Stomach (tissue), 9 donors: ENCODE data around the gene SCML1. TPM values are rescaled to one million over a fixed set of nuclear protein-coding genes. Genes with fewer than 3 reads are reported as not detected.

Source experiments
- DNase-seq, 2 donors: peaks; one replicate each; pipeline versions ENCODE4 v3.0.0 to v3.0.0-alpha.2; 2013 to 2019
- H3K27ac ChIP-seq, 5 donors: fragments of 200-600 bp in 4 of 5; sonication (generic) in 4 of 5; one replicate each; pipeline ENCODE4 v1.5.1; 2013 to 2019; ENCODE audit warnings: mild to moderate bottlenecking in 1 of 5, moderate library complexity in 1 of 5
- H3K27me3 ChIP-seq, 3 donors: fragments of 200-600 bp; sonication (generic); one replicate each; pipeline ENCODE4 v1.5.1; 2017 to 2019; ENCODE audit warnings: mixed run types in 1 of 3
- H3K36me3 ChIP-seq, 4 donors: fragments of 200-600 bp; sonication (generic); 1 replicate in 3 of 4; 2 replicates in 1 of 4; pipeline ENCODE4 v1.5.1; 2016 to 2019
- H3K4me1 ChIP-seq, 4 donors: fragments of 200-600 bp; sonication (generic); one replicate each; pipeline ENCODE4 v1.5.1; 2016 to 2019
- H3K4me3 ChIP-seq, 4 donors: fragments of 200-600 bp; sonication (generic) in 3 of 4; one replicate each; pipeline ENCODE4 v1.5.1; 2016 to 2019; ENCODE audit warnings: mild to moderate bottlenecking in 1 of 4
- H3K9me3 ChIP-seq, 4 donors: fragments of 200-600 bp; sonication (generic); one replicate each; pipeline ENCODE4 v1.5.1; 2016 to 2019
- EP300 ChIP-seq: sonication (generic); formaldehyde crosslinking; IDR thresholded peaks from one replicate; pipeline ENCODE4 v1.6.1; 2017; ENCODE audit warnings: antibody characterized with exemption
- POLR2A ChIP-seq, 4 donors: fragments of 450-650 bp; IDR thresholded peaks; one replicate each; pipeline ENCODE4 v1.6.1; 2016; ENCODE audit warnings: antibody characterized with exemption in 4 of 4, control low read depth in 2 of 4, mild to moderate bottlenecking in 1 of 4, moderate library complexity in 1 of 4
- POLR2AphosphoS5 ChIP-seq, 3 donors: sonication (generic); formaldehyde crosslinking; IDR thresholded peaks; one replicate each; pipeline ENCODE4 v1.6.1; 2016; ENCODE audit warnings: antibody characterized with exemption in 3 of 3
- WGBS, 5 donors: extraction: QIAGEN DNeasy Blood & Tissue Kit in 3 of 5; methylation state at CpG; one replicate each; pipeline versions ENCODE4 v1.1.5 to v1.1.7; 2013 to 2018; 5-methylcytosine and 5-hydroxymethylcytosine counted together
- intact Hi-C: fragments of 100-400 bp; cut with DNase I; formaldehyde crosslinking; loops from one replicate; pipeline ENCODE4 v1.15.1; 2023; ENCODE audit warnings: low total_unique reads
- polyA plus RNA-seq, 3 donors: library from polyadenylated mRNA; stranded (reverse); fragments of 200-250 nt; gene quantifications; one replicate each; pipeline ENCODE4 v1.2.3, GENCODE V29; 2013
- total RNA-seq, 5 donors: library from RNA; depleted of rRNA; stranded (reverse); fragments of >200 nt; gene quantifications; one replicate each; pipeline versions ENCODE4 v1.1.0 to v1.2.3, GENCODE V29; 2014 to 2016
- TF ChIP-seq, protein P1 (sequence below), 7 experiments: fragments of 450-650 bp in 4 of 7; fragments of 200-600 bp in 3 of 7; sonication (generic) in 3 of 7; IDR thresholded peaks; one replicate each; pipeline ENCODE4 v1.5.1; 2016 to 2019; ENCODE audit warnings: antibody characterized with exemption in 7 of 7, control low read depth in 2 of 7, mild to moderate bottlenecking in 1 of 7
- donor health status: healthy with polysubstance abuse.
- donor health status: Bipolar disorder and iron deficiency.
- donor health status: healthy.

The SCML1 gene
- total and polyA plus RNA-seq, 8 donors, result 0.45 to 28.1 (median 12.3) TPM

DNA sequence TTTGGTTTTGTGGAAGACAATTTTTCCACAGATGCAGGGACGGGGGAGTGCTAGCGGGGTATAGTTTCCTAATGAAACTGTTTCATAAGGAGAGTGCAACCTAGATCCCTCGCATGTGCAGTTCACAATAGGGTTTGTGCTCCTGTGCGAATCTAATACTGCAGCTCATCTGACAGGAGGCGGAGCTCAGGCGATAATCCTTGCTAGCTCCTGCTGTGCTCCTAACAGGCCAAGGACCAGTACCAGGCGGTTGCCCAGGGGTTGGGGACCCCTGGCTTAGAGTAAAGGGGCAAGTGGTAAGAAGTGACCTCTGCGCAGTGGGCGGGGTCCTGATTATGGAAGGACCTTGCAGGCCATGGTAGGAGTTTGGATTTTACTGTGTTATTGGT, 3.8 kb downstream of the SCML1 start:
- Histone ChIP-seq H3K4me1 (peaks cover 0 to 21% (median 8%) of the 10 kb centered on the region in 4 donors), H3K27ac (no peak overlapping the region), H3K4me3 (no peak overlapping the region), H3K9me3 (peaks cover 0 to 5% (median 0%) of the 10 kb centered on the region in 4 donors), H3K36me3 (no peaks in the 10 kb centered on the region), H3K27me3 (peaks cover 0 to 4% (median 0%) of the 10 kb centered on the region in 3 donors)
- TF ChIP-seq EP300 (no peak), POLR2A (IDR thresholded peaks at IDR 0.05) (no peak), POLR2AphosphoS5 (IDR thresholded peaks at IDR 0.05) (no peak)
- TF ChIP-seq, protein P1, sequence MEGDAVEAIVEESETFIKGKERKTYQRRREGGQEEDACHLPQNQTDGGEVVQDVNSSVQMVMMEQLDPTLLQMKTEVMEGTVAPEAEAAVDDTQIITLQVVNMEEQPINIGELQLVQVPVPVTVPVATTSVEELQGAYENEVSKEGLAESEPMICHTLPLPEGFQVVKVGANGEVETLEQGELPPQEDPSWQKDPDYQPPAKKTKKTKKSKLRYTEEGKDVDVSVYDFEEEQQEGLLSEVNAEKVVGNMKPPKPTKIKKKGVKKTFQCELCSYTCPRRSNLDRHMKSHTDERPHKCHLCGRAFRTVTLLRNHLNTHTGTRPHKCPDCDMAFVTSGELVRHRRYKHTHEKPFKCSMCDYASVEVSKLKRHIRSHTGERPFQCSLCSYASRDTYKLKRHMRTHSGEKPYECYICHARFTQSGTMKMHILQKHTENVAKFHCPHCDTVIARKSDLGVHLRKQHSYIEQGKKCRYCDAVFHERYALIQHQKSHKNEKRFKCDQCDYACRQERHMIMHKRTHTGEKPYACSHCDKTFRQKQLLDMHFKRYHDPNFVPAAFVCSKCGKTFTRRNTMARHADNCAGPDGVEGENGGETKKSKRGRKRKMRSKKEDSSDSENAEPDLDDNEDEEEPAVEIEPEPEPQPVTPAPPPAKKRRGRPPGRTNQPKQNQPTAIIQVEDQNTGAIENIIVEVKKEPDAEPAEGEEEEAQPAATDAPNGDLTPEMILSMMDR (IDR thresholded peaks at IDR 0.05), result no peak
- intact Hi-C loops, result no loop called here
- WGBS, 5 donors, result 33 to 64% (median 45%) methylated on average over 7 to 9 of the region's 9 CpGs
- peak in 1 of 2 donors; percentile 33 for DNase-seq

DNA sequence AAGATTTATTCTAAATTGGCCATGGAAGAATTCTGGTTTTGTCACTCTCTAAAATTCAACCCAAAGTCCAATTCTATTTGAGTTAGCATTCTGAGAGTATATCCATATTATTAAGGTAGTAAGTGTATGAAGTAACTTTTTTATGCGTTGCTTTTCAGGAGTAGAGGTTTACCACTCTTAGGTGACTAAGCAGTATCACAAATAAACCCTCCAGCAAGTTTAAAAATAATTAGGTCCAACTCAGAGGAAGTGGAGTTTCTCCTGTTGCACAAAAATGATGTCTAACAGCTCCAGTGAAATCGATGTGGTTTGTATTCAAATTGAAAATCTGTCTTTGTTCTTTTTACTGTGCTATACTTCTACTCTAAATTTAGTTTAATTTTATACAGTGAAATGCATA, 6.6 kb downstream of the SCML1 start:
- no peak overlapping the region for H3K27ac ChIP-seq
- H3K9me3 ChIP-seq, result no peaks in the 10 kb centered on the region
- no peaks in the 10 kb centered on the region for H3K36me3 ChIP-seq
- H3K4me3 ChIP-seq, result no peak overlapping the region
- peaks cover 0 to 4% (median 0%) of the 10 kb centered on the region in 3 donors for H3K27me3 ChIP-seq
- TF ChIP-seq POLR2AphosphoS5 (IDR thresholded peaks at IDR 0.05) (no peak), EP300 (no peak), POLR2A (IDR thresholded peaks at IDR 0.05) (no peak)
- TF ChIP-seq, protein P1 (IDR thresholded peaks at IDR 0.05), result no peak
- no peak for DNase-seq
- peaks cover 0 to 20% (median 3%) of the 10 kb centered on the region in 4 donors for H3K4me1 ChIP-seq
- WGBS, 5 donors, result 18 to 34% (median 29%) methylated on average over 2 of the region's 2 CpGs
- intact Hi-C loops, result no loop called here

DNA sequence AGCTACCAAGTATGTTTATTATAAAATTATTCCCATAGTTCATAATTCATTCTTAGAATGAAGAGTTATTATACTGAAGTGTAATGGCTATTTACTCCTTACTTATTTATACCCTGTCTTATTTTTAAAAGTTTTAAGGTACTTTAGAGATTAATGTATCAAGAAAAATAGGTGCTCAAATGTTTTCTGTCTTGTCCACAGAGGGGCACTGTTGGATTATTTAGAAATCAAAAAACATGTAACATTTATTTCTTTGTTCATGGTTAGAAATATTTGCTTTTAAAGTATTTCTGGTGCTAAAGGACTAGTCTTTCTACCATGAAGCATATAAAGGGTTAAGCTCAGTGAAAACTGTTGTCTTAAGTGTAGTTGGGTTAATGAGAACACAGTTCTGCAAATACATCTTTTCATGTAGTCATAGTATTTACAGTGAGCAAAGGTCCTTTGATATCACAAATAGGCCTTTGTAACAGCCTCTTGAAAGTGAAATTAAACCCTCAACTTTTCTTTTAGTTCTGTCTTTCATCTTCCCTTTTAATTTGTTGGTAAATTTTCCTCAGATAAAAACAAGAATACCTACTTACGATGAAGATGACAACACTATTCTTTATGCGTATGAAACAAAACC, 7.7 kb downstream of the SCML1 start:
- no peak for TF ChIP-seq POLR2AphosphoS5 (IDR thresholded peaks at IDR 0.05)
- TF ChIP-seq, protein P1 (IDR thresholded peaks at IDR 0.05), result peak in 2 of 7 experiments; percentile 12 to 26
- H3K4me3 ChIP-seq, result no peak overlapping the region
- peaks cover 0 to 4% (median 2%) of the 10 kb centered on the region in 4 donors for H3K36me3 ChIP-seq
- no peaks in the 10 kb centered on the region for H3K9me3 ChIP-seq
- H3K27ac ChIP-seq, result no peak overlapping the region
- intact Hi-C loops, result no loop called here
- 30 to 69% (median 40%) methylated on average over 2 of the region's 2 CpGs for WGBS, 5 donors
- peak in 1 of 2 donors; percentile 44 for DNase-seq
- peaks cover 0 to 12% (median 0%) of the 10 kb centered on the region in 4 donors for H3K4me1 ChIP-seq
- H3K27me3 ChIP-seq, result peaks cover 0 to 4% (median 0%) of the 10 kb centered on the region in 3 donors

DNA sequence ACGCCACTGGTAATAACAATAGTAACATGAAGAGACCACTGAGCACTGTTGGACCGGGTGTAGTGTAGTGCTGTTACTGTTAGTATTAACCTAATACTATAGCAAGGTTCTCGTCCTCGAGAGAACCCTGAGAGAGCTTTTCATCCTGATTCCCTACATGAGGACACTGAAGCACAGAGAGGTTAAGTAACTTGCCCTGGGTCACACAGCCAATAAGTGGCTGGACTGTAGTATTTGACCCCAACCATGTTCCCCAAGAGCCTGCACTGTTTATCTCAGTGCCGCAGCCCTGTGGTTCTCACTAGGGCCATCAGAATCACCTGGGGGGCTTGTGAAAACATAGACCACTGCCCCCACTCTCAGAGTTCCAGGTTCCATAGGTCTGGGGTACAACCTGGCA, 10.4 kb downstream of the SCML1 start:
- intact Hi-C loops, result no loop called here
- peaks cover 0 to 23% (median 17%) of the 10 kb centered on the region in 4 donors for H3K36me3 ChIP-seq
- no peak overlapping the region for H3K27ac ChIP-seq
- peaks cover 0 to 10% (median 0%) of the 10 kb centered on the region in 4 donors for H3K4me1 ChIP-seq
- no peaks in the 10 kb centered on the region for H3K9me3 ChIP-seq
- TF ChIP-seq EP300, result no peak
- H3K4me3 ChIP-seq, result no peak overlapping the region
- no peak for DNase-seq
- WGBS, 5 donors, result 73 to 96% (median 89%) methylated on average over 4 to 5 of the region's 5 CpGs
- peaks cover 0 to 4% (median 0%) of the 10 kb centered on the region in 3 donors for H3K27me3 ChIP-seq

DNA sequence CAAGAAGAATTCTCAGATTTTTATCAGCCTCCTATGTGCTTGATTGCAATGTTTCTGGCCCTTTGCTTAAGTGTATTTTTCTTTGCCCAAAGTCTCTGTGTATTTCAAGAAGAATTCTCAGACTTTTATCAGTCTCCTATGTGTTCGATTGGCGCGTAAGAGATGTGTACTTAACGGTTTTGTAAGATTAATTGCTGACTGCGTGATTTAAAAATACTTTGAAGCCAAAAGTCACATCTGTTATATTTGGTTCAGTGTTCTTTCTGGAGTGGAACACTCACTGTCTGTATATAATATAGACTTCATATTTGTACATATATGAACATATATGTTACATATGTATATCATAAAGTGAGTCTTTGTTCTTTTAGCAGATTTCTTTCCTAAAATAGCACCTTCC, 11.4 kb downstream of the SCML1 start:
- Histone ChIP-seq H3K4me1 (peaks cover 0 to 10% (median 0%) of the 10 kb centered on the region in 4 donors), H3K36me3 (peaks cover 0 to 23% (median 21%) of the 10 kb centered on the region in 4 donors), H3K27me3 (peaks cover 0 to 4% (median 0%) of the 10 kb centered on the region in 3 donors), H3K27ac (no peak overlapping the region), H3K9me3 (no peaks in the 10 kb centered on the region), H3K4me3 (no peak overlapping the region)
- TF ChIP-seq, protein P1 (IDR thresholded peaks at IDR 0.05), result no peak
- TF ChIP-seq EP300, result no peak
- TF ChIP-seq POLR2AphosphoS5 (IDR thresholded peaks at IDR 0.05), result no peak
- TF ChIP-seq POLR2A (IDR thresholded peaks at IDR 0.05), result no peak
- WGBS, 5 donors, result 36 to 71% (median 57%) methylated on average over 5 of the region's 5 CpGs
- no peak for DNase-seq
- intact Hi-C loops, result no loop called here
